ENCODE results near the gene AMFR. TPM values are rescaled to one million over a fixed set of nuclear protein-coding genes. Genes with fewer than 3 reads are reported as not detected.

AMFR gene
- total and polyA plus RNA-seq, 2 of the 13 experiments (the other 11 are each of a cell fraction or from before 2014, with no cell fraction given) = 52.9 to 108 TPM

DNA sequence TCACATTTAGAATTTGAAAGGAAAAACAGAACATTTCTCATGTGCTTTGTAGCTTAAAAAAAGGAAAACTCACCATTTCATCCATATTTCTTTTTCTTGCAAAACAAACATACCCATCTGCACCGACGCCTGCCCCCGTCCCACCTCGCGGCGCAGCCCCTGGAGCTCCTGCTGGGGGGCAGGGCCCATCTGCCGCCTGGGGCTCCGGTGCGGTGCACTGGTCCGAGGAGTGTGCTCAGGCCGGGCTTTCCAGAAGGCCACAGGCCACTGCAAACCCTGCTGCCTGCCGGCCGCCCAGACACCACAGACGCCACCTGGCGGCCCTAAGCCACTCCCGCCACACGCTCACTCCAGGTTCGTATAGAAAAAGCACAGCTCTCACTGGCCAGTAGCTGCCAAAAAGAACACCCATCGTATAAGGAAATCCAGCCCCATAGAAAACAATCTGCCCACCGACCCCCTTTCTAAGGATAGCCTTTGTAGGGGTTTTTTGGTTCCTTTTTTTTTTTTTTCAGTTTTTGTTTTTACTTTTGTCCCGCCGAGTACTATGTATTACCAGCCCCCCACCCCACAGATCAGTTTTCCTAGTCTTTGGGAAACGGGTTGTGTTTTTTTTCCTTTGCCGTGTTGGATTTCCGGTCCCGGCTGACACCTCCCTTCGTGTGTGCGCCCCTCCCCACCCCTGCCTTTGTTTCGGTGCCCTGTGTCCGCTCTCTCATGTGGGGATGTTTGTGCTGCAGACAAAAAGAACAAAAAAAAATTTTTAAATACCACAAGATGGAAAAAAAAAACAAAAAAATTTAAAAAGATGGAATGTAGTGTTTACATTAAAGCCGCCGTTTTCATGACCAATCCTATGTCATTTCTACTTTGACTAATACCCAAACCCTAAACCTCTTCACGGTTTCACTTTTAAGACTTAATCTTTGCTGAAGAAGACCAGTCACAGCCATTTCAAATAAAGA, 68.8 kb downstream of the AMFR start (continued):
- TF ChIP-seq ZNF343 (CRISPR knock-in tag; IDR thresholded peaks at IDR 0.05) (0 out of 2 replicates have a peak, but pooled peaks have one; percentile 36), KDM3A (CRISPR knock-in tag; IDR thresholded peaks at IDR 0.05; ENCODE audit: low read depth) (peak; percentile 85; the same call in 1 of the 2 replicates), ZNF841 (CRISPR knock-in tag; IDR thresholded peaks at IDR 0.05; ENCODE audit: borderline replicate concordance) (no peak), MXI1 (IDR thresholded peaks at IDR 0.05; ENCODE audit: borderline replicate concordance, low read depth, low read length) (peak; percentile 36; the same call in 1 of the 3 replicates), RAD21 (CRISPR knock-in tag; IDR thresholded peaks at IDR 0.05) (peak; percentile 94), ZNF10 (CRISPR knock-in tag; IDR thresholded peaks at IDR 0.05; ENCODE audit: borderline replicate concordance, low read depth) (no peak), JDP2 (CRISPR knock-in tag; IDR thresholded peaks at IDR 0.05; ENCODE audit: borderline replicate concordance) (no peak), REL (CRISPR knock-in tag; conservative IDR thresholded peaks at IDR 0.05) (no peak), SNAI1 (CRISPR knock-in tag; IDR thresholded peaks at IDR 0.05; ENCODE audit: borderline replicate concordance) (no peak), ZNF263 (CRISPR knock-in tag; IDR thresholded peaks at IDR 0.05) (peak; percentile 64; the same call in 1 of the 2 replicates), NONO (IDR thresholded peaks at IDR 0.05) (no peak), NONO (CRISPR knock-in tag; conservative IDR thresholded peaks at IDR 0.05) (peak; percentile 42; the same call in 1 of the 2 replicates), ZNF562 (CRISPR knock-in tag; IDR thresholded peaks at IDR 0.05; ENCODE audit: borderline replicate concordance) (no peak), KAT7 (CRISPR knock-in tag; IDR thresholded peaks at IDR 0.05; ENCODE audit: borderline replicate concordance) (0 out of 2 replicates have a peak, but pooled peaks have one; percentile 30), ASH2L (IDR thresholded peaks at IDR 0.05; ENCODE audit: insufficient read length, low read depth, low read length) (peak; percentile 65), JUND (CRISPR knock-in tag; IDR thresholded peaks at IDR 0.05) (no peak), ARHGAP35 (CRISPR knock-in tag; IDR thresholded peaks at IDR 0.05; ENCODE audit: borderline replicate concordance) (0 out of 2 replicates have a peak, but pooled peaks have one; percentile 29), ZSCAN9 (CRISPR knock-in tag; IDR thresholded peaks at IDR 0.05; ENCODE audit: borderline replicate concordance) (peak; percentile 64; the same call in 1 of the 2 replicates)
- TF ChIP-seq, protein P1, sequence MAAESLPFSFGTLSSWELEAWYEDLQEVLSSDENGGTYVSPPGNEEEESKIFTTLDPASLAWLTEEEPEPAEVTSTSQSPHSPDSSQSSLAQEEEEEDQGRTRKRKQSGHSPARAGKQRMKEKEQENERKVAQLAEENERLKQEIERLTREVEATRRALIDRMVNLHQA (CRISPR knock-in tag; IDR thresholded peaks at IDR 0.05) = no peak
- TF ChIP-seq, protein P2, sequence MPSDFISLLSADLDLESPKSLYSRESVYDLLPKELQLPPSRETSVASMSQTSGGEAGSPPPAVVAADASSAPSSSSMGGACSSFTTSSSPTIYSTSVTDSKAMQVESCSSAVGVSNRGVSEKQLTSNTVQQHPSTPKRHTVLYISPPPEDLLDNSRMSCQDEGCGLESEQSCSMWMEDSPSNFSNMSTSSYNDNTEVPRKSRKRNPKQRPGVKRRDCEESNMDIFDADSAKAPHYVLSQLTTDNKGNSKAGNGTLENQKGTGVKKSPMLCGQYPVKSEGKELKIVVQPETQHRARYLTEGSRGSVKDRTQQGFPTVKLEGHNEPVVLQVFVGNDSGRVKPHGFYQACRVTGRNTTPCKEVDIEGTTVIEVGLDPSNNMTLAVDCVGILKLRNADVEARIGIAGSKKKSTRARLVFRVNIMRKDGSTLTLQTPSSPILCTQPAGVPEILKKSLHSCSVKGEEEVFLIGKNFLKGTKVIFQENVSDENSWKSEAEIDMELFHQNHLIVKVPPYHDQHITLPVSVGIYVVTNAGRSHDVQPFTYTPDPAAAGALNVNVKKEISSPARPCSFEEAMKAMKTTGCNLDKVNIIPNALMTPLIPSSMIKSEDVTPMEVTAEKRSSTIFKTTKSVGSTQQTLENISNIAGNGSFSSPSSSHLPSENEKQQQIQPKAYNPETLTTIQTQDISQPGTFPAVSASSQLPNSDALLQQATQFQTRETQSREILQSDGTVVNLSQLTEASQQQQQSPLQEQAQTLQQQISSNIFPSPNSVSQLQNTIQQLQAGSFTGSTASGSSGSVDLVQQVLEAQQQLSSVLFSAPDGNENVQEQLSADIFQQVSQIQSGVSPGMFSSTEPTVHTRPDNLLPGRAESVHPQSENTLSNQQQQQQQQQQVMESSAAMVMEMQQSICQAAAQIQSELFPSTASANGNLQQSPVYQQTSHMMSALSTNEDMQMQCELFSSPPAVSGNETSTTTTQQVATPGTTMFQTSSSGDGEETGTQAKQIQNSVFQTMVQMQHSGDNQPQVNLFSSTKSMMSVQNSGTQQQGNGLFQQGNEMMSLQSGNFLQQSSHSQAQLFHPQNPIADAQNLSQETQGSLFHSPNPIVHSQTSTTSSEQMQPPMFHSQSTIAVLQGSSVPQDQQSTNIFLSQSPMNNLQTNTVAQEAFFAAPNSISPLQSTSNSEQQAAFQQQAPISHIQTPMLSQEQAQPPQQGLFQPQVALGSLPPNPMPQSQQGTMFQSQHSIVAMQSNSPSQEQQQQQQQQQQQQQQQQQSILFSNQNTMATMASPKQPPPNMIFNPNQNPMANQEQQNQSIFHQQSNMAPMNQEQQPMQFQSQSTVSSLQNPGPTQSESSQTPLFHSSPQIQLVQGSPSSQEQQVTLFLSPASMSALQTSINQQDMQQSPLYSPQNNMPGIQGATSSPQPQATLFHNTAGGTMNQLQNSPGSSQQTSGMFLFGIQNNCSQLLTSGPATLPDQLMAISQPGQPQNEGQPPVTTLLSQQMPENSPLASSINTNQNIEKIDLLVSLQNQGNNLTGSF (CRISPR knock-in tag; IDR thresholded peaks at IDR 0.05) = 0 out of 2 replicates have a peak, but pooled peaks have one; percentile 50
